GM23338 (cell line): ENCODE data around the gene SMTNL2.
"Not testable (repeated sequence)": the region's sequence is repeated elsewhere in the genome, so short reads cannot be mapped to it uniquely, and the experiment has no call there.

Source experiments
- CREB1 ChIP-seq: fragments of 250-450 bp; sonication (Bioruptor Pico); IDR thresholded peaks from 2 replicates; pipeline ENCODE4 v1.5.0; 2020; ENCODE audit warnings: low read depth, mild to moderate bottlenecking, moderate library complexity
- CTCF ChIP-seq, 2 experiments: fragments of 200-600 bp in 1 of 2; sonication (generic) in 1 of 2; conservative IDR thresholded peaks; 2 replicates each; pipeline versions ENCODE4 v1.5.1 to v1.6.1; 2016 to 2017; ENCODE audit warnings: antibody characterized with exemption in 2 of 2, low read depth in 2 of 2, mild to moderate bottlenecking in 2 of 2, moderate library complexity in 1 of 2
- EZH2 ChIP-seq: fragments of 200-600 bp; sonication (generic); IDR thresholded peaks from one replicate; pipeline ENCODE4 v1.8.0; 2017; ENCODE audit warnings: antibody characterized with exemption, mild to moderate bottlenecking, low read depth; ENCODE audit not compliant: unreplicated experiment
- EZH2phosphoT487 ChIP-seq: fragments of 200-600 bp; sonication (generic); IDR thresholded peaks from one replicate; pipeline ENCODE4 v1.8.1; 2018; ENCODE audit warnings: antibody characterized with exemption; ENCODE audit not compliant: unreplicated experiment
- JUNB ChIP-seq: IDR thresholded peaks from one replicate; pipeline ENCODE4 v1.6.1; 2016; ENCODE audit warnings: antibody characterized with exemption; ENCODE audit not compliant: unreplicated experiment
- NANOG ChIP-seq: IDR thresholded peaks from 2 replicates; pipeline ENCODE4 v1.6.1; 2016; ENCODE audit warnings: antibody characterized with exemption, borderline replicate concordance
- POLR2AphosphoS5 ChIP-seq: IDR thresholded peaks from 2 replicates; pipeline ENCODE4 v1.6.1; 2016; ENCODE audit warnings: antibody characterized with exemption, low read depth
- STAT1 ChIP-seq: IDR thresholded peaks from one replicate; pipeline ENCODE4 v1.6.1; 2016; ENCODE audit warnings: antibody characterized with exemption; ENCODE audit not compliant: unreplicated experiment
- ZNF114 ChIP-seq: fragments of 250-450 bp; sonication (Bioruptor Pico); IDR thresholded peaks from 2 replicates; pipeline ENCODE4 v1.5.0; 2020; ENCODE audit warnings: mild to moderate bottlenecking, moderate library complexity
- ZNF331 ChIP-seq: fragments of 250-450 bp; sonication (Bioruptor Pico); IDR thresholded peaks from 2 replicates; pipeline ENCODE4 v1.5.0; 2020; ENCODE audit warnings: low read depth, mild to moderate bottlenecking, moderate library complexity
- ZNF462 ChIP-seq: fragments of 250-450 bp; sonication (Bioruptor Pico); IDR thresholded peaks from 2 replicates; pipeline ENCODE4 v1.5.0; 2020; ENCODE audit warnings: mild to moderate bottlenecking, moderate library complexity
- TF ChIP-seq, protein P1 (sequence below): IDR thresholded peaks from 2 replicates; pipeline ENCODE4 v1.6.1; 2016; ENCODE audit warnings: antibody characterized with exemption
- TF ChIP-seq, protein P2 (sequence below): IDR thresholded peaks from one replicate; pipeline ENCODE4 v1.6.1; 2018; ENCODE audit warnings: antibody characterized with exemption; ENCODE audit not compliant: unreplicated experiment

GRCh38 chr17:4604736-4605135 is 20.4 kb downstream of the SMTNL2 start:
- not testable (repeated sequence) for TF ChIP-seq CTCF (conservative IDR thresholded peaks at IDR 0.05; ENCODE audit: low read depth in 2 of 2); EZH2; EZH2phosphoT487; POLR2AphosphoS5; ZNF462 (CRISPR knock-in tag); ZNF114 (CRISPR knock-in tag); ZNF331 (CRISPR knock-in tag); CREB1; JUNB; STAT1; NANOG
- TF ChIP-seq, protein P1, sequence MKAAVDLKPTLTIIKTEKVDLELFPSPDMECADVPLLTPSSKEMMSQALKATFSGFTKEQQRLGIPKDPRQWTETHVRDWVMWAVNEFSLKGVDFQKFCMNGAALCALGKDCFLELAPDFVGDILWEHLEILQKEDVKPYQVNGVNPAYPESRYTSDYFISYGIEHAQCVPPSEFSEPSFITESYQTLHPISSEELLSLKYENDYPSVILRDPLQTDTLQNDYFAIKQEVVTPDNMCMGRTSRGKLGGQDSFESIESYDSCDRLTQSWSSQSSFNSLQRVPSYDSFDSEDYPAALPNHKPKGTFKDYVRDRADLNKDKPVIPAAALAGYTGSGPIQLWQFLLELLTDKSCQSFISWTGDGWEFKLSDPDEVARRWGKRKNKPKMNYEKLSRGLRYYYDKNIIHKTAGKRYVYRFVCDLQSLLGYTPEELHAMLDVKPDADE, result not testable (repeated sequence)
- TF ChIP-seq, protein P2, sequence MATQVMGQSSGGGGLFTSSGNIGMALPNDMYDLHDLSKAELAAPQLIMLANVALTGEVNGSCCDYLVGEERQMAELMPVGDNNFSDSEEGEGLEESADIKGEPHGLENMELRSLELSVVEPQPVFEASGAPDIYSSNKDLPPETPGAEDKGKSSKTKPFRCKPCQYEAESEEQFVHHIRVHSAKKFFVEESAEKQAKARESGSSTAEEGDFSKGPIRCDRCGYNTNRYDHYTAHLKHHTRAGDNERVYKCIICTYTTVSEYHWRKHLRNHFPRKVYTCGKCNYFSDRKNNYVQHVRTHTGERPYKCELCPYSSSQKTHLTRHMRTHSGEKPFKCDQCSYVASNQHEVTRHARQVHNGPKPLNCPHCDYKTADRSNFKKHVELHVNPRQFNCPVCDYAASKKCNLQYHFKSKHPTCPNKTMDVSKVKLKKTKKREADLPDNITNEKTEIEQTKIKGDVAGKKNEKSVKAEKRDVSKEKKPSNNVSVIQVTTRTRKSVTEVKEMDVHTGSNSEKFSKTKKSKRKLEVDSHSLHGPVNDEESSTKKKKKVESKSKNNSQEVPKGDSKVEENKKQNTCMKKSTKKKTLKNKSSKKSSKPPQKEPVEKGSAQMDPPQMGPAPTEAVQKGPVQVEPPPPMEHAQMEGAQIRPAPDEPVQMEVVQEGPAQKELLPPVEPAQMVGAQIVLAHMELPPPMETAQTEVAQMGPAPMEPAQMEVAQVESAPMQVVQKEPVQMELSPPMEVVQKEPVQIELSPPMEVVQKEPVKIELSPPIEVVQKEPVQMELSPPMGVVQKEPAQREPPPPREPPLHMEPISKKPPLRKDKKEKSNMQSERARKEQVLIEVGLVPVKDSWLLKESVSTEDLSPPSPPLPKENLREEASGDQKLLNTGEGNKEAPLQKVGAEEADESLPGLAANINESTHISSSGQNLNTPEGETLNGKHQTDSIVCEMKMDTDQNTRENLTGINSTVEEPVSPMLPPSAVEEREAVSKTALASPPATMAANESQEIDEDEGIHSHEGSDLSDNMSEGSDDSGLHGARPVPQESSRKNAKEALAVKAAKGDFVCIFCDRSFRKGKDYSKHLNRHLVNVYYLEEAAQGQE, result not testable (repeated sequence)
